WERI-Rb-1 (cell line): ENCODE results near the gene SMYD3.

Experiments
- DNase-seq: peaks from one replicate; pipeline ENCODE4 v3.0.0-alpha.2; 2020
- H3K27ac ChIP-seq: fragments of 250-450 bp; sonication (Bioruptor Pico); 2 replicates; pipeline ENCODE4 v1.5.1; 2020; ENCODE audit warnings: mild to moderate bottlenecking, moderate library complexity
- H3K27me3 ChIP-seq: fragments of 250-450 bp; sonication (Bioruptor Pico); 2 replicates; pipeline ENCODE4 v1.5.1; 2021; ENCODE audit warnings: mild to moderate bottlenecking, low read depth, moderate library complexity; ENCODE audit not compliant: insufficient read depth, severe bottlenecking
- H3K36me3 ChIP-seq: fragments of 250-450 bp; sonication (Bioruptor Pico); 2 replicates; pipeline ENCODE4 v1.5.1; 2020; ENCODE audit warnings: mild to moderate bottlenecking, moderate library complexity
- H3K4me3 ChIP-seq: 2 replicates; pipeline ENCODE4 v1.5.1; 2011; ENCODE audit warnings: low read depth, mild to moderate bottlenecking, control low read depth, low read length
- H3K9me3 ChIP-seq: fragments of 250-450 bp; sonication (Bioruptor Pico); 2 replicates; pipeline ENCODE4 v1.5.1; 2021; ENCODE audit warnings: mild to moderate bottlenecking, moderate library complexity; ENCODE audit not compliant: severe bottlenecking
- TF ChIP-seq, protein P1 (sequence below): IDR thresholded peaks from 2 replicates; pipeline ENCODE4 v1.5.1; 2011; ENCODE audit warnings: low read depth, mild to moderate bottlenecking, control low read depth, inconsistent platforms, low read length

The SMYD3 gene

DNA sequence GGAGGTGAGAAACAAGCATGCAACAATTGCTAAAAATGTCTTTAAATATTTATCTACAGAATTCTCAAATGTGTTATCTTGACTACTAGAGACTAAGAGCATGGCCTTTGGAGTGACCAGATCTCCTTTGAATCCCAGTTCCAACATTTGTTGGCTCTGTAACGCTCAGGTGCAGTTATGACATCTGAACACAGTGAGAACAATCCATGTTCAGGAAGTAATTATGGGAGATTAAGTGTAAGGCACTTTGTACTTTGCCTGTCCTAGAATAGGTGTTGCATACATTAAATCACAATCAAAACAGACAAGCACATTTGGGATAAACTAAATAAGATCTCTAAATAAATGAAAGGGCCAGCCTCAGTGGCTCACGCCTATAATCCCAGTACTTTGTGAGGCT, 454.5 kb downstream of the SMYD3 start:
- no peak for DNase-seq
- Histone ChIP-seq H3K4me3 (no peak overlapping the region), H3K36me3 (no peaks in the 10 kb centered on the region), H3K27me3 (no peaks in the 10 kb centered on the region), H3K9me3 (no peaks in the 10 kb centered on the region), H3K27ac (no peak overlapping the region)
- TF ChIP-seq, protein P1, sequence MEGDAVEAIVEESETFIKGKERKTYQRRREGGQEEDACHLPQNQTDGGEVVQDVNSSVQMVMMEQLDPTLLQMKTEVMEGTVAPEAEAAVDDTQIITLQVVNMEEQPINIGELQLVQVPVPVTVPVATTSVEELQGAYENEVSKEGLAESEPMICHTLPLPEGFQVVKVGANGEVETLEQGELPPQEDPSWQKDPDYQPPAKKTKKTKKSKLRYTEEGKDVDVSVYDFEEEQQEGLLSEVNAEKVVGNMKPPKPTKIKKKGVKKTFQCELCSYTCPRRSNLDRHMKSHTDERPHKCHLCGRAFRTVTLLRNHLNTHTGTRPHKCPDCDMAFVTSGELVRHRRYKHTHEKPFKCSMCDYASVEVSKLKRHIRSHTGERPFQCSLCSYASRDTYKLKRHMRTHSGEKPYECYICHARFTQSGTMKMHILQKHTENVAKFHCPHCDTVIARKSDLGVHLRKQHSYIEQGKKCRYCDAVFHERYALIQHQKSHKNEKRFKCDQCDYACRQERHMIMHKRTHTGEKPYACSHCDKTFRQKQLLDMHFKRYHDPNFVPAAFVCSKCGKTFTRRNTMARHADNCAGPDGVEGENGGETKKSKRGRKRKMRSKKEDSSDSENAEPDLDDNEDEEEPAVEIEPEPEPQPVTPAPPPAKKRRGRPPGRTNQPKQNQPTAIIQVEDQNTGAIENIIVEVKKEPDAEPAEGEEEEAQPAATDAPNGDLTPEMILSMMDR: no peak

DNA sequence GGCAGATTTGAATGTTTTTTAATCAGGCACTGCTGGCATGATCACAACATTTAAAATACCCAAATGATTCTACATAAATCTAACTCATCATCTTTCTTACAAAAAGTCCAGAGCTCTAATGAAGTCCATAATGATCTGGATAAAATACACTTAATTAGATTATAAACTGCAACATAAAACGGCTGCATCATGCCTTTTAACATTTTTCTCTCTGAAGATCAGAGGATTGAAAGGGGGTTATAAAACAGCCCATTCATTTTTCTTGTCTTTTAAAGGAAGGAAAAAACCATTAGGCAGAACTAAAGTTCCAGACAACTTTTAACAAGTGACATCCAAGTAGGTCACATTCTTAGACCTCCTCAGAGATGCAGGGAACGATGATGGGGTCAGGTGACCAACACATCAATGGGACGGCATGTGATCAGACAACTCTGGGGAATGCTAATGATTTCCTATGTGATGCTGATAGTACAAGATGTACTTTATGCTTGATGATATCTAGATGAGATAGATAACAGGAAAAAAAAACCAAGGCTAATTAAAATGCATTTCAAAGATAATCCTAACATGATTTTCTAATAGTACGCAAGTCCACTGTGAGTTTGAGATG, 455.1 kb downstream of the SMYD3 start:
- no peak for DNase-seq
- Histone ChIP-seq H3K9me3 (no peaks in the 10 kb centered on the region), H3K27me3 (no peaks in the 10 kb centered on the region), H3K36me3 (no peaks in the 10 kb centered on the region), H3K27ac (no peak overlapping the region), H3K4me3 (no peak overlapping the region)
- TF ChIP-seq, protein P1: no peak

DNA sequence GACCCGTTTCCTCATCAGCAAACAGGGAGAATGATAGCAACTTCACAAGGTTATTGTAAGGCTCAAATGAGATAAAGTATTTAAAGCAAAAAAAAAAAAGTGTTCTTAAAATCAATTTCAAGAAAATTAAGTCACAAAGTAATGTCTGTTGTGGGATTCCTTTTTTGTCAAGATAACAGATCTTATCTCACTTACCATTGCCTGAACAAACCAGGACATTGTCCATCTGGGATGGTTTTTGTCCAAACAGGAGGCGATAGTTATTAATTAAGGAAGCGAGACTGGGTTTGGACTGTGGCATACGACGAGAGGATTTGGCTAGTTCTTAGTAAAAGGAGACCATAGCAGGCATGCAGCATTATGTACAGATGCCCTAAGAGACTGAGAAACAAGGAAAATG, 458.4 kb downstream of the SMYD3 start:
- DNase-seq: no peak
- no peaks in the 10 kb centered on the region for H3K27me3 ChIP-seq

DNA sequence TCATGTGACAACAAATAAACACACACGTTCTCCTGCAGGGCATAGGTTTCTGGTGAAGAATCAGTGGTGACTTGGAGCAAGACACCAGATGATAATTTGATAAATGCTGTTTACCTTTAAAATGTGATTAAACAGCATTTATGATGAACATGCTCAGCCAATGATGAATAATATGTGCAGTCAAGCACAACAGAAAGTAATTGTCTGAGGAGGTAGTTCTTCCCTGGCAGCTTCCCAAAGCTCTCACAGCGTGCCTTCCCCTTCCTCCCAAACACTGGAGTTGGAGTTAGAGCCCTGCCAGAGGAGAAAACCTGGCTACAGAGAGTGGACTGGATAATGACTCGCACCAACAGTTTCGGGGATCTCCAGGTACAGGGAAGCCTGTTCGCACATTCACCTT, 463.5 kb downstream of the SMYD3 start:
- H3K4me3 ChIP-seq: no peak overlapping the region

More for the DNA sequence above, 458.4 kb downstream of the SMYD3 start:
- Histone ChIP-seq H3K36me3 (no peaks in the 10 kb centered on the region), H3K4me3 (no peak overlapping the region), H3K9me3 (no peaks in the 10 kb centered on the region), H3K27ac (no peak overlapping the region)
- TF ChIP-seq, protein P1: no peak

DNA sequence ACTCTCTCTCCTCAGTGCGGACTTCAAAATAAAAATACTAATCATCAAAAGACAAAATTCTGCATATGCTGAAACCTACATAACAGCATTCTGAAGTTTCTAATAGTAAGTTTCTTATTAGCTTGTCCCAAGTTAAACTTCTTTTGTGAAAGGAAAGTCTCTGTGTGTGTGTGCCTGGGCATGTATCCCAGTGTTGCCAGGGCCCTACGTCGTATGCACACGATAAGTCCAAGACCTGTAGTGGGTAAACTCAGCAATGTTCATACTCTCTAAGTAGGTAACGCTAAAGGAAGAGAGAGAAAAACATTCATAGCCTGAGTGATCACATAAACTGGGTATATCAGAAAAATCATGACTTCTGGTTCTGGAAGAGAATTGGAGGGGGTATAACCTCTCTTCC, 465.7 kb downstream of the SMYD3 start:
- TF ChIP-seq, protein P1: no peak
- no peak overlapping the region for H3K27ac ChIP-seq
- no peaks in the 10 kb centered on the region for H3K36me3 ChIP-seq
- no peaks in the 10 kb centered on the region for H3K9me3 ChIP-seq
- no peaks in the 10 kb centered on the region for H3K27me3 ChIP-seq
- H3K4me3 ChIP-seq: no peak overlapping the region
- no peak for DNase-seq

More for the DNA sequence above, 463.5 kb downstream of the SMYD3 start:
- no peaks in the 10 kb centered on the region for H3K27me3 ChIP-seq
- no peaks in the 10 kb centered on the region for H3K36me3 ChIP-seq
- no peak overlapping the region for H3K27ac ChIP-seq
- DNase-seq: no peak
- TF ChIP-seq, protein P1: no peak
- H3K9me3 ChIP-seq: no peaks in the 10 kb centered on the region
